SK-N-SH (cell line): ENCODE data around the gene ACSF3. TPM values are rescaled to one million over a fixed set of nuclear protein-coding genes. Genes with fewer than 3 reads are reported as not detected.
"Not testable (repeated sequence)": the region's sequence is repeated elsewhere in the genome, so short reads cannot be mapped to it uniquely, and the experiment has no call there.

Experiments used
- CTCF ChIA-PET: fragments of 300-600, 350-600 bp; formaldehyde crosslinking; extraction: SDS; loops from one replicate; lab custom pipeline; 2021; lab: Yijun Ruan, JAX
- POLR2A ChIA-PET: fragments of 350-600 bp; sonication (Branson Sonifier 250); formaldehyde crosslinking; extraction: SDS; loops from one replicate; lab custom pipeline; 2020; ENCODE audit warnings: antibody characterized with exemption, inconsistent platforms; lab: Yijun Ruan, JAX
- DNase-seq: peaks from one replicate; pipeline ENCODE4 v3.0.0; 2012
- H2AFZ ChIP-seq: fragments of 200-600 bp; sonication (generic); 2 replicates; pipeline ENCODE4 v1.8.1; 2016; ENCODE audit warnings: antibody characterized with exemption, mild to moderate bottlenecking, low read depth
- H3F3A ChIP-seq: fragments of 200-600 bp; sonication (generic); replicated peaks from 2 replicates; pipeline ENCODE3; 2016; ENCODE audit warnings: antibody characterized with exemption, mild to moderate bottlenecking; ENCODE audit not compliant: insufficient read depth
- H3K27ac ChIP-seq, 2 experiments: fragments of 200-500 bp in 1 of 2; fragments of 200-600 bp in 1 of 2; sonication (Bioruptor generic) in 1 of 2; sonication (generic), shearing (Covaris generic) in 1 of 2; 2 replicates each; pipeline versions ENCODE4 v1.5.1 to v1.6.1; 2014 to 2016; ENCODE audit warnings: low read depth in 2 of 2, inconsistent platforms in 1 of 2, low read length in 1 of 2, mild to moderate bottlenecking in 1 of 2, mixed read lengths in 1 of 2
- H3K27me3 ChIP-seq: fragments of 200-600 bp; sonication (generic), shearing (Covaris generic); 2 replicates; pipeline ENCODE4 v1.6.1; 2016; ENCODE audit warnings: mixed run types; ENCODE audit not compliant: insufficient read depth
- H3K36me3 ChIP-seq, 2 experiments: fragments of 200-500 bp in 1 of 2; fragments of 200-600 bp in 1 of 2; sonication (Bioruptor generic) in 1 of 2; sonication (generic) in 1 of 2; replicated peaks in 1 of 2; 2 replicates each; pipeline versions ENCODE3 to v1.5.1; 2014 to 2016; ENCODE audit warnings: low read length in 1 of 2, mild to moderate bottlenecking in 1 of 2; ENCODE audit not compliant: insufficient read depth in 2 of 2, control insufficient read depth in 1 of 2
- H3K4me1 ChIP-seq, 2 experiments: fragments of 200-500 bp in 1 of 2; fragments of 200-600 bp in 1 of 2; sonication (Bioruptor generic) in 1 of 2; sonication (generic), shearing (Covaris generic) in 1 of 2; 2 replicates each; pipeline versions ENCODE4 v1.5.1 to v1.6.1; 2014 to 2016; ENCODE audit warnings: low read depth in 1 of 2, low read length in 1 of 2, mixed run types in 1 of 2; ENCODE audit not compliant: insufficient read depth in 2 of 2, control insufficient read depth in 1 of 2
- H3K4me2 ChIP-seq: fragments of 200-600 bp; sonication (generic), shearing (Covaris generic); 2 replicates; pipeline ENCODE4 v1.6.1; 2017; ENCODE audit warnings: mixed run types
- H3K4me3 ChIP-seq, 2 experiments: fragments of 200-500 bp in 1 of 2; fragments of 200-600 bp in 1 of 2; sonication (Bioruptor generic) in 1 of 2; sonication (generic), shearing (Covaris generic) in 1 of 2; 2 replicates each; pipeline versions ENCODE4 v1.5.1 to v1.8.1; 2014 to 2016; ENCODE audit warnings: low read depth in 2 of 2, inconsistent platforms in 1 of 2, low read length in 1 of 2, mild to moderate bottlenecking in 1 of 2, mixed read lengths in 1 of 2, moderate library complexity in 1 of 2
- H3K79me2 ChIP-seq: fragments of 200-600 bp; sonication (generic); 2 replicates; pipeline ENCODE4 v1.8.1; 2017; ENCODE audit warnings: mild to moderate bottlenecking; ENCODE audit not compliant: insufficient read depth
- H3K9ac ChIP-seq: fragments of 200-600 bp; sonication (generic); 2 replicates; pipeline ENCODE4 v1.6.1; 2017; ENCODE audit warnings: mixed run types
- H3K9me2 ChIP-seq: fragments of 200-600 bp; sonication (generic); 2 replicates; pipeline ENCODE4 v1.6.1; 2017; ENCODE audit warnings: mixed run types
- H3K9me3 ChIP-seq: fragments of 200-600 bp; sonication (generic); 2 replicates; pipeline ENCODE4 v1.6.1; 2017; ENCODE audit warnings: mixed run types, mild to moderate bottlenecking, moderate library complexity
- H4K20me1 ChIP-seq: fragments of 200-600 bp; sonication (generic); 2 replicates; pipeline ENCODE4 v1.6.1; 2017; ENCODE audit warnings: mild to moderate bottlenecking, mixed run types; ENCODE audit not compliant: insufficient read depth
- EZH2phosphoT487 ChIP-seq: fragments of 200-600 bp; sonication (generic); IDR thresholded peaks from 2 replicates; pipeline ENCODE4 v1.6.1; 2017; ENCODE audit warnings: low read depth, mixed run types, mild to moderate bottlenecking, antibody characterized with exemption, moderate library complexity, borderline replicate concordance
- IRF3 ChIP-seq: fragments of 150-350 bp; IDR thresholded peaks from 2 replicates; pipeline ENCODE4 v1.6.1; 2016; ENCODE audit warnings: mild to moderate bottlenecking, low read depth, low read length
- MEF2A ChIP-seq: IDR thresholded peaks from 2 replicates; pipeline ENCODE4 v1.4.0; 2012; ENCODE audit warnings: low read depth, borderline replicate concordance
- USF2 ChIP-seq: fragments of 150-350 bp; IDR thresholded peaks from 2 replicates; pipeline ENCODE4 v1.6.1; 2017; ENCODE audit warnings: antibody characterized with exemption, low read length, low read depth, borderline replicate concordance
- WGBS: methylation state at CpG from one replicate; pipeline ENCODE4 v1.1.6; 2017; ENCODE audit warnings: low lambda C conversion rate; 5-methylcytosine and 5-hydroxymethylcytosine counted together
- polyA plus RNA-seq, 3 experiments: library from polyadenylated mRNA; depleted of rRNA; stranded (reverse); fragments of >200 nt; gene quantifications; 2 replicates each; pipeline ENCODE4 v1.2.3, GENCODE V29; 2012

ACSF3 gene
- polyA plus RNA-seq, 1 of the 3 experiments (the other 2 are of a cell fraction): 18.8 TPM

- Histone ChIP-seq H3K27me3 (no peaks in the 10 kb centered on the region), H3F3A (peaks cover 22% of the 10 kb centered on the region), H3K9me3 (no peaks in the 10 kb centered on the region), H3K27ac (no peak overlapping the region), H3K4me1 (peaks cover 0 to 22% of the 10 kb centered on the region in 2 experiments; a peak in 1 of 4 replicates), H2AFZ (no peak overlapping the region), H3K36me3 (no peaks in the 10 kb centered on the region), H3K9ac (no peak overlapping the region), H3K79me2 (no peaks in the 10 kb centered on the region), H3K4me2 (no peak overlapping the region), H3K4me3 (no peak overlapping the region), H4K20me1 (no peaks in the 10 kb centered on the region), H3K9me2 (no peaks in the 10 kb centered on the region)
- POLR2A ChIA-PET: no interaction called here
- no peak for TF ChIP-seq EZH2phosphoT487
- no peak for TF ChIP-seq IRF3
- TF ChIP-seq MEF2A: no peak
- no peak for TF ChIP-seq USF2
- CTCF ChIA-PET: interaction anchor here (1.1 to 2.7 kb wide), 3 partner anchors 20 to 94 kb away, joined by 4 to 8 read pairs (median 5); partner anchors contain the start of gene ACSF3
- 84% methylated on average over 34 of the region's 34 CpGs for WGBS
- DNase-seq: no peak
These were observed 20.1 kb upstream of the ACSF3 start for GRCh38 chr16:89073346-89074071.

- POLR2A ChIA-PET, H2AFZ ChIP-seq, CTCF ChIA-PET, H3K27ac ChIP-seq, H3K27me3 ChIP-seq, H3K4me2 ChIP-seq, H3K9ac ChIP-seq, H3K79me2 ChIP-seq, H3K9me3 ChIP-seq, H4K20me1 ChIP-seq, H3K4me3 ChIP-seq, H3K9me2 ChIP-seq, DNase-seq, H3K36me3 ChIP-seq: not testable (repeated sequence)
- Histone ChIP-seq H3K4me1 (peaks cover 0 to 22% of the 10 kb centered on the region in 2 experiments; a peak in 1 of 4 replicates), H3F3A (peaks cover 22% of the 10 kb centered on the region)
- 90% methylated on average over 26 of the region's 35 CpGs for WGBS
These were observed 19.5 kb upstream of the ACSF3 start for GRCh38 chr16:89074072-89074674.
